GM23338 (cell line): ENCODE results near the gene SRGAP2B. TPM values are rescaled to one million over a fixed set of nuclear protein-coding genes. Genes with fewer than 3 reads are reported as not detected.
"Not testable (repeated sequence)": the region's sequence is repeated elsewhere in the genome, so short reads cannot be mapped to it uniquely, and the experiment has no call there.

ENCODE experiments used
- ATAC-seq: fragments of 200-7000 bp; cut with Tn5 transposase; 3 replicates; pipeline ENCODE4 v1.9.1; 2020
- DNase-seq: peaks from one replicate; pipeline ENCODE4 v3.0.0-alpha.2; 2015; ENCODE audit warnings: low spot score
- H2AFZ ChIP-seq: fragments of 200-600 bp; sonication (generic); 2 replicates; pipeline ENCODE4 v1.8.0; 2016; ENCODE audit warnings: antibody characterized with exemption, mild to moderate bottlenecking, moderate library complexity
- H3F3A ChIP-seq: fragments of 200-600 bp; sonication (generic); replicated peaks from 2 replicates; pipeline ENCODE4 v1.8.0; 2017; ENCODE audit warnings: antibody characterized with exemption, mixed run types, low read depth
- H3K27ac ChIP-seq: fragments of 200-600 bp; sonication (generic); 2 replicates; pipeline ENCODE4 v1.6.1; 2016; ENCODE audit warnings: low read depth
- H3K27me3 ChIP-seq: fragments of 200-600 bp; sonication (generic); 2 replicates; pipeline ENCODE4 v1.8.0; 2016; ENCODE audit warnings: mild to moderate bottlenecking, mixed run types, moderate library complexity; ENCODE audit not compliant: insufficient read depth
- H3K36me3 ChIP-seq: fragments of 200-600 bp; sonication (generic); 2 replicates; pipeline ENCODE4 v1.8.0; 2016; ENCODE audit warnings: mild to moderate bottlenecking; ENCODE audit not compliant: insufficient read depth
- H3K4me1 ChIP-seq: fragments of 200-600 bp; sonication (generic); 2 replicates; pipeline ENCODE4 v1.8.0; 2016; ENCODE audit warnings: mild to moderate bottlenecking, moderate library complexity; ENCODE audit not compliant: insufficient read depth
- H3K4me2 ChIP-seq: fragments of 200-600 bp; sonication (generic); 2 replicates; pipeline ENCODE4 v1.7.1; 2017; ENCODE audit warnings: mixed run types
- H3K4me3 ChIP-seq: fragments of 200-600 bp; sonication (generic); 2 replicates; pipeline ENCODE4 v1.6.1; 2016; ENCODE audit warnings: mixed run types
- H3K79me2 ChIP-seq: fragments of 200-600 bp; sonication (generic); replicated peaks from 2 replicates; pipeline ENCODE4 v1.8.0; 2017; ENCODE audit warnings: mild to moderate bottlenecking; ENCODE audit not compliant: insufficient read depth
- H3K9me2 ChIP-seq: fragments of 200-600 bp; sonication (generic); 2 replicates; pipeline ENCODE4 v1.8.0; 2017; ENCODE audit not compliant: insufficient read depth
- H4K20me1 ChIP-seq: fragments of 200-600 bp; sonication (generic); replicated peaks from 2 replicates; pipeline ENCODE4 v1.8.0; 2017; ENCODE audit warnings: mild to moderate bottlenecking; ENCODE audit not compliant: insufficient read depth
- H3K27ac Mint-ChIP-seq: 2 replicates; pipeline ENCODE4 v1.8.0; 2020; ENCODE audit warnings: inconsistent platforms, mild to moderate bottlenecking, moderate library complexity, mixed read lengths
- H3K27me3 Mint-ChIP-seq: 3 replicates; pipeline ENCODE4 v1.8.0; 2022; ENCODE audit warnings: low read depth, mild to moderate bottlenecking, moderate library complexity, mixed read lengths, inconsistent platforms; ENCODE audit not compliant: insufficient read depth, poor library complexity
- H3K36me3 Mint-ChIP-seq: 3 replicates; pipeline ENCODE4 v1.8.0; 2021; ENCODE audit warnings: low read depth, mild to moderate bottlenecking, inconsistent platforms, moderate library complexity, mixed read lengths
- H3K4me1 Mint-ChIP-seq: 3 replicates; pipeline ENCODE4 v1.8.0; 2020; ENCODE audit warnings: mild to moderate bottlenecking, inconsistent platforms, mixed read lengths
- H3K4me3 Mint-ChIP-seq: 3 replicates; pipeline ENCODE4 v1.8.0; 2021; ENCODE audit warnings: moderate library complexity, mild to moderate bottlenecking, inconsistent platforms, mixed read lengths
- H3K9me3 Mint-ChIP-seq: 3 replicates; pipeline ENCODE4 v1.8.0; 2020; ENCODE audit warnings: moderate library complexity, mild to moderate bottlenecking, inconsistent platforms, mixed read lengths
- polyA plus RNA-seq: library from polyadenylated mRNA; unstranded; fragments of >200 nt; fragmentation: Nextera tagmentation; extraction: Ambion mirVana; gene quantifications from 2 replicates; pipeline ENCODE4 v1.2.1, GENCODE V29; 2016
- total RNA-seq: library from RNA; depleted of rRNA; stranded (reverse); fragments of >200 nt; shearing (Covaris generic); gene quantifications from 2 replicates; pipeline ENCODE4 v1.2.3, GENCODE V29; 2014

Gene SRGAP2B
- total and polyA plus RNA-seq, 2 experiments from 2014 or later = 17.4 to 28.8 TPM

DNA sequence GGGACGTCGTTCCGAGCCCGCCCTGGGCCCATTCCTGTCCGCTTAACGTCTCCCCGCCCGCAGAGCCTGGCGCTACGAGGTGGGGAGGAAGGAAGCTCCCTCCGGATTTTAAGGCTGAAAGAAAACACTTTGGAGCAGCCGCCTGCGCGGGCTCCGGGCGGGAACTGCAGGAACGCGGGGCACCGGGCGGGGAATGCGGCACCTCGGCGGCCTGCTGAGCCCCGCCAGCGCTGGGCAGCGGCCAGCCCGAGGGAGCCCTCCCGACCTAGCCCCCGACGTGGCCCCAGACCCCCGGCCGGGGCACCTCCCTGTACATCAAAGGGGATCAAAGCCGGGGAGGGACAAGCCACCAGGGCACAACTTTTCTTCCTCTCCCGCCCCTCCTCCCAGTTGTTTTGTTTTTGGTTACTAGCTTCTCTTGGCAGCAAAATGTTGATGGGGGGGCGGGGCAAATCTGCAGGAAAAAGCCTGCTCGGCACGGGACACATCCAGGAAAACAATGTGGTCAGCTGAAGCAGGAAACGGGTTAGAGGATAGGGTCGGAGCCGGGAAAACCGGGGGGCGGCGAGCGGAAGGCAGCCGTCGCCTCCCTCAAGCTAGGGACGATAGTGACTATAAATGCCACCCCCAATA, 1.5 kb downstream of the SRGAP2B start:
- H3K9me2 ChIP-seq, H3F3A ChIP-seq, H3K27me3 Mint-ChIP-seq, H3K9me3 Mint-ChIP-seq, H2AFZ ChIP-seq, H4K20me1 ChIP-seq, H3K36me3 Mint-ChIP-seq, H3K27ac Mint-ChIP-seq, H3K4me1 Mint-ChIP-seq, H3K4me1 ChIP-seq, H3K27me3 ChIP-seq, H3K36me3 ChIP-seq, H3K79me2 ChIP-seq, H3K27ac ChIP-seq: not testable (repeated sequence)
- ATAC-seq = peak; percentile 2
- Histone ChIP-seq H3K4me2 (peak overlapping the region; percentile 65; the same call in 1 of the 2 replicates), H3K4me3 (peak overlapping the region; percentile 50)
- peak; percentile 26 for DNase-seq
- peak overlapping the region; percentile 88 for H3K4me3 Mint-ChIP-seq

DNA sequence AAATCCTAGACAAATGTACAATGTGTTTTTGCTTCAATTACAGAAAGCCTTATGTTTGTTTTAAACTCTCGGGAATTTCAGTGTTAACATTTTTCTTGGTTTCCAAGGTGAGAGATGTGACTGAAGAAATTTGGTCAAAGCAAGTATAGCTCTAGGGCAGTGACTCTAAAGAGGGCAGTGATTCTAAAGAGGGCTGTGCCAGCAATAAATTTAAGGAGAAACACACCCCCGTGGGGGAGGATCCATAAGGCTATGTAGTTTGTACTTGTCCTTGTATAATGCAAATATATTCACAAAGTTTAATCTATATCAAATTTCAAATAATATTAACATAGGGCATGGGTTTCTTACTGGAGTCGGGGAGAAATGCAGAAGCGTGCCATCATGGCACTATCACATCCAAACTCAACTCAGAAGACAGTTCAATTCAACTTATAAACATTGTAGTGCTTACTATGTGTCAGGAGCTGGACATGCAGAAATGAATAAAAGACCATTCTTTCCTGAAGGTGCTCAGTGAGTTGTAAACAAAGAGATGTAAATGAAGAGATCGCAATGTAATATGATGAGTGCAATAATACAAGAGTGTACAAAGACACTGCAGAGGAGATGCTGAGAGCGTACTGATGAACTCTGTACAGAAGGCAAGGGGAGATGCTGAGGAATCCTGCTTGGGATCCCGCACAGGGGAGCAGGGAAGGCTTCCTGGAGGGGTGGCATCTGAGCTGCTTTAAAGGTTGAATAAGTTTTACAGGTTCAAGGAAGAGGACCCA, 12.5 kb downstream of the SRGAP2B start:
- not testable (repeated sequence) for H3K36me3 ChIP-seq, H3K4me1 ChIP-seq, H4K20me1 ChIP-seq, H3K27me3 ChIP-seq, H3K4me1 Mint-ChIP-seq, H2AFZ ChIP-seq, H3K36me3 Mint-ChIP-seq, H3K9me2 ChIP-seq, H3K79me2 ChIP-seq, H3K27ac Mint-ChIP-seq, H3K4me2 ChIP-seq, H3K27me3 Mint-ChIP-seq, ATAC-seq, H3F3A ChIP-seq, H3K9me3 Mint-ChIP-seq, H3K27ac ChIP-seq, H3K4me3 Mint-ChIP-seq, H3K4me3 ChIP-seq, DNase-seq

DNA sequence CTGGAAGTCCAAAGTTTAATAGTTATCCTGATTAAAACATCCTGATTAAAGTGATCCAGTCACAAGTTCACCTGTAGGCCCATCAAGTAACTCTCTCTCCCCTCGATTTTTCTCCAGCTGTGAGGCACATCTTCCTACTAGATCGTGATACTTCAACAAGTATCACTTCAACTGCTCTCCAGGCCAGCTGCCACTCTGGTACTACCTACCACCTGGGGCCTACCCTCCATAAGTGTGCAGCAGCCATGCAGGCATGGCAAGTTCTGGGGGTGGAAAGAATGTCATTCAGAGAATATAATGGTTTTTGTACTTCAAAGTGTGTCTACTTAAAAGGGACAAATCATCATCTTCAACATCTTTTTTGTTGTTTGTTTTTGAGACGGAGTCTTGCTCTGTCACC, 14.9 kb downstream of the SRGAP2B start:
- not testable (repeated sequence) for H3K27me3 Mint-ChIP-seq, H3K4me1 Mint-ChIP-seq

DNA sequence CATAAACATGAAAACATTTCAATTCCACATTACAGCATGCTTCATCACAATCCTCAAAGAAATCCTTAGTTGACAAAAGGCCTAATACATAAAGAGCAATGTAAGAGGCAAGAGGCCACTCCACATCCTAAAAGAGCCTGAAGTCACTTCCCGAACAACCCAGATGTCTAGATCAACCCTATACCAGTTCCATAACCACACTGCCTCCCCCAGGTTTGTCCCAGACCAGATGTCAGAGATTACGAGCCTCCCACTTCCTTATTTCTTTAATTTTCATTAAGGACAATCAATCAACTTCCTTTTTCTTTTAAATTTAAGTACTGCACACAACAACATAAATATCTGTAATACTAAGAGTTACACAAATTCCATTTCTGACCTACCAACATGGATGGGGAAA, 15.4 kb downstream of the SRGAP2B start:
- H3K27me3 Mint-ChIP-seq, H3K4me1 ChIP-seq: not testable (repeated sequence)

More for the DNA sequence above, 14.9 kb downstream of the SRGAP2B start:
- not testable (repeated sequence) for H3K27me3 ChIP-seq, H3K27ac ChIP-seq, H3K36me3 ChIP-seq, H3K4me2 ChIP-seq, H4K20me1 ChIP-seq, H3K9me2 ChIP-seq, H3K9me3 Mint-ChIP-seq, H3K4me3 ChIP-seq, H2AFZ ChIP-seq, H3K27ac Mint-ChIP-seq, ATAC-seq, H3K36me3 Mint-ChIP-seq, H3K4me3 Mint-ChIP-seq, H3K79me2 ChIP-seq, H3K4me1 ChIP-seq, DNase-seq, H3F3A ChIP-seq

DNA sequence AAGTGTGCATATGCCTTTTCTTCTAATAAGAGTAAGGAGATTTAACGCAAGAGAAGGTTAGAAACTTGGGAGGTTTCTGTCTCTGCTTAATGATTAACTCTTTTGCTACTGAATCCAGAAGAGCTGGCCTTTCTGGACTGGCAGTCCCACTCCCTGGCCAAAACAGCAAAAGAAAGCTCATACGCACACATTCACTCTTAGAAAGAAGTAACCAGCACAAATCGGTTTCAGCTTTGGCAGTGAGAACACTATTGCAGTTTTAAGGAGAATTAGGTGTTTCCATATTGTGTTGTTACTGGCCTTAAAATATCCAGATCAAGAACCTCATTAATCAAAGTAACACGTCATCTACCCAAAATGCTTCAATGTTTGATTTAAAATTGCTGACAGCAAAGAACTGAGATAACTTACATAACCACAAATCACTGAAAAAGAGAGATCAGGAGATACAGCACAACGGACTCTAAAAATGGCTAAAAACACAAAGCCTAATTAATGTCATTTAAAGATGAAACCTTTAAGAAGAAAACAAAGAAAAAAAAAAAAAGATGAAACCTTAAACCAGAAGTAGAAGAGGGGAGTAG, 16.2 kb downstream of the SRGAP2B start:
- H3K27me3 Mint-ChIP-seq, H4K20me1 ChIP-seq, DNase-seq, H3K4me1 ChIP-seq, H3K36me3 Mint-ChIP-seq, H3K79me2 ChIP-seq, H2AFZ ChIP-seq, H3K4me1 Mint-ChIP-seq, H3K9me3 Mint-ChIP-seq, H3K4me3 ChIP-seq, H3F3A ChIP-seq, H3K27me3 ChIP-seq, H3K4me2 ChIP-seq, H3K27ac Mint-ChIP-seq, H3K27ac ChIP-seq, H3K36me3 ChIP-seq, H3K4me3 Mint-ChIP-seq, ATAC-seq, H3K9me2 ChIP-seq: not testable (repeated sequence)

More for the DNA sequence above, 15.4 kb downstream of the SRGAP2B start:
- H4K20me1 ChIP-seq, H3K9me2 ChIP-seq, ATAC-seq, H3K79me2 ChIP-seq, H3K4me1 Mint-ChIP-seq, H3K36me3 Mint-ChIP-seq, H3K27ac Mint-ChIP-seq, H3K27ac ChIP-seq, H2AFZ ChIP-seq, H3K4me3 Mint-ChIP-seq, H3K4me3 ChIP-seq, H3K9me3 Mint-ChIP-seq, H3K4me2 ChIP-seq, H3K36me3 ChIP-seq, DNase-seq, H3F3A ChIP-seq, H3K27me3 ChIP-seq: not testable (repeated sequence)

DNA sequence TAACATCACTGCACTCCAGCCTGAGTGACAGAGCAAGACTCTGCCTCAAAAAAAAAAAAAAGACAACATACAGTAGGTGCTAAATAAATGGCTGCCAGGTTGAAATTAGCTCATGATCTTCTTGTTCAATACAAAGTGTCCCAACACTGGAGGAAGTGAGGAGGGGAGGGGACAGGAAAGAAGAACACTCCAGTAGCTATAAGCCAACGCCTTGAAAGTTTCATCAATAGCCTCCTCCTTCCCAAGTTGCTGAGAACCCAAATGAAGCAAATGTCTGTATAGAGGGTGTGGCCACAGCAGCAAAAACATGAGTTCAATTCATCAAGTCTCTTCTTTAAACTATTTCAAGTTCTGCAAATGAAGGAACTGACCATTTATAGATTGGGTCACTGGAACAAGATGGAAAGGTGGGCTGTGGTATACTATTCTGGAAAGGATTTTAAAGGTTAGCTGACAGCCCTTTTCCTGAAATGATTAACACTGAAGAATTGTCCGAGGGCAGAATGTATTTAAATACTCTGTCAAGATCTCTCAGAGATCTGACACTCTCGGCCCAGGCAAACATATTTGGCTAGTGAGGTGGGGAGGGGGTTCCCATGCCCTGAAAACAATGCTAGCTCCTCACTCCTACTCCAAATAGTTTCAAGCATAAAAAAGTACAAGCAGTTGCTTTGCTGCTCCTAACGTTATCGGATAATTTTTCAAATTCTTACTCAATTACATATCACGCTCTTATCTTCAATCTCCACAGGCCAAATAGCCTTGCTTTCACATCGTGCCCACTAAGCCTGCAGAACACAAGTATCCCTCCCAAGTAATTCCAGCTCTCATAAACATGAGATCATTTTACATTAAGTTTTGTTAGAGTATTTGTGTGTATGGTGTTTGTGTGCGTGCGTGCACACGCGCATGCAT, 17.0 kb downstream of the SRGAP2B start:
- H3K36me3 Mint-ChIP-seq, H3K4me1 Mint-ChIP-seq, H3K4me3 ChIP-seq, H3F3A ChIP-seq, H4K20me1 ChIP-seq, ATAC-seq, H3K27me3 ChIP-seq, H3K9me3 Mint-ChIP-seq, H3K27ac ChIP-seq, H3K27ac Mint-ChIP-seq, H3K4me3 Mint-ChIP-seq, H3K9me2 ChIP-seq, H3K4me2 ChIP-seq, H3K36me3 ChIP-seq, H3K79me2 ChIP-seq, H3K27me3 Mint-ChIP-seq, H3K4me1 ChIP-seq, DNase-seq, H2AFZ ChIP-seq: not testable (repeated sequence)
